ENCODE measurements around the gene GRPEL1.

DNA sequence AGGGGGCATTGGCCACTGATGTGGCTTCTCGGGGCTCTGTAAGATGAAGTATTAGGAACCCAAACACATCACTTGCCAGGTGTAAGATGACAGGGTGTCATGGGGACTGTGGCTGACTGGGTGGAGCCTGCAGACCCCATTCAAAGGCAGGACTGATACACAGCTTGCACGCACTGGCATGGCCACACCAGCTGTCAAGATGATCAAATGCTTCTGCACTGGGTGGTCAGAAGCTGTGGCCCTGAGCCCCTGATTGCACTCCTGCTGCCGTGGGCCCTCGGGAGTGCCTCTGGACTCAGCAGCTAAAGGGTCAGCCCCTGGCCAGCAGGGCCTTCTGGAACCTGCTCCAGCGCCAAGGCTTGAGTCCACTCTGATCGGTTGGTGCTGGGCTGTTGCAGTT lies 48.8 kb upstream of the GRPEL1 start:
- TF ChIP-seq CTCF (IDR thresholded peaks at IDR 0.05; ENCODE audit: low read depth, low read length, poor library complexity, severe bottlenecking) (no peak), EZH2phosphoT487 (IDR thresholded peaks at IDR 0.05; ENCODE audit: borderline replicate concordance, low read length) (no peak)
